ENCODE measurements around the gene CPPED1. TPM values are rescaled to one million over a fixed set of nuclear protein-coding genes. Genes with fewer than 3 reads are reported as not detected.

The CPPED1 gene
- 13.8 and 14.5 TPM in 2 replicates for total RNA-seq

GRCh38 chr16:12803203-12804093 lies at the start of gene CPPED1:
Gene CPPED1, minus strand, starts transcription at chr16:12803887. Its CDS starts 111 bp downstream, at chr16:12803776.
- H3K4me3 ChIP-seq (ENCODE audit: low read depth, low read length), result peak within 1 kb of the TSS; percentile 72
- peak; percentile 93 for DNase-seq (ENCODE audit: low read depth)
- no peak for TF ChIP-seq CTCF (IDR thresholded peaks at IDR 0.05; ENCODE audit: insufficient read depth, low read depth, low read length)

GRCh38 chr16:12850186-12850585 lies 46.5 kb upstream of the CPPED1 start:
- no peak for TF ChIP-seq CTCF (IDR thresholded peaks at IDR 0.05; ENCODE audit: insufficient read depth, low read depth, low read length)
- no peak for DNase-seq (ENCODE audit: low read depth)
- H3K4me3 ChIP-seq (ENCODE audit: low read depth, low read length), result no peak overlapping the region

GRCh38 chr16:12846592-12846991 lies 42.9 kb upstream of the CPPED1 start:
- DNase-seq (ENCODE audit: low read depth), result no peak
- TF ChIP-seq CTCF (IDR thresholded peaks at IDR 0.05; ENCODE audit: insufficient read depth, low read depth, low read length), result no peak
- H3K4me3 ChIP-seq (ENCODE audit: low read depth, low read length), result no peak overlapping the region

GRCh38 chr16:12845282-12845681 lies 41.6 kb upstream of the CPPED1 start:
- DNase-seq (ENCODE audit: low read depth), result no peak
- H3K4me3 ChIP-seq (ENCODE audit: low read depth, low read length), result no peak overlapping the region
- no peak for TF ChIP-seq CTCF (IDR thresholded peaks at IDR 0.05; ENCODE audit: insufficient read depth, low read depth, low read length)

- TF ChIP-seq CTCF (IDR thresholded peaks at IDR 0.05; ENCODE audit: insufficient read depth, low read depth, low read length), result no peak
- DNase-seq (ENCODE audit: low read depth), result no peak
- no peak overlapping the region for H3K4me3 ChIP-seq (ENCODE audit: low read depth, low read length)
These were observed 34.1 kb upstream of the CPPED1 start for GRCh38 chr16:12837756-12838155.

- no peak overlapping the region for H3K4me3 ChIP-seq (ENCODE audit: low read depth, low read length)
- no peak for DNase-seq (ENCODE audit: low read depth)
- TF ChIP-seq CTCF (IDR thresholded peaks at IDR 0.05; ENCODE audit: insufficient read depth, low read depth, low read length), result no peak
These were observed 33.6 kb upstream of the CPPED1 start for GRCh38 chr16:12837291-12837690.

Data from fibroblast of villous mesenchyme (primary cell).